Sigmoid colon (tissue), 4 donors: Measurements from ENCODE around the gene FITM1.

Experiments used
- EP300 ChIP-seq, 4 donors: sonication (generic); formaldehyde crosslinking; IDR thresholded peaks; one replicate each; pipeline ENCODE4 v1.6.1; 2017; ENCODE audit warnings: antibody characterized with exemption in 4 of 4
- POLR2A ChIP-seq, 2 donors: fragments of 450-650 bp; IDR thresholded peaks; one replicate each; pipeline ENCODE4 v1.6.1; 2016; ENCODE audit warnings: antibody characterized with exemption in 2 of 2, mild to moderate bottlenecking in 2 of 2, moderate library complexity in 2 of 2
- TF ChIP-seq, protein P1 (sequence below), 4 experiments: fragments of 450-650 bp in 3 of 4; fragments of 200-600 bp in 1 of 4; IDR thresholded peaks; one replicate each; pipeline ENCODE4 v1.5.1; 2016 to 2019; ENCODE audit warnings: antibody characterized with exemption in 4 of 4, mild to moderate bottlenecking in 3 of 4, moderate library complexity in 2 of 4

DNA sequence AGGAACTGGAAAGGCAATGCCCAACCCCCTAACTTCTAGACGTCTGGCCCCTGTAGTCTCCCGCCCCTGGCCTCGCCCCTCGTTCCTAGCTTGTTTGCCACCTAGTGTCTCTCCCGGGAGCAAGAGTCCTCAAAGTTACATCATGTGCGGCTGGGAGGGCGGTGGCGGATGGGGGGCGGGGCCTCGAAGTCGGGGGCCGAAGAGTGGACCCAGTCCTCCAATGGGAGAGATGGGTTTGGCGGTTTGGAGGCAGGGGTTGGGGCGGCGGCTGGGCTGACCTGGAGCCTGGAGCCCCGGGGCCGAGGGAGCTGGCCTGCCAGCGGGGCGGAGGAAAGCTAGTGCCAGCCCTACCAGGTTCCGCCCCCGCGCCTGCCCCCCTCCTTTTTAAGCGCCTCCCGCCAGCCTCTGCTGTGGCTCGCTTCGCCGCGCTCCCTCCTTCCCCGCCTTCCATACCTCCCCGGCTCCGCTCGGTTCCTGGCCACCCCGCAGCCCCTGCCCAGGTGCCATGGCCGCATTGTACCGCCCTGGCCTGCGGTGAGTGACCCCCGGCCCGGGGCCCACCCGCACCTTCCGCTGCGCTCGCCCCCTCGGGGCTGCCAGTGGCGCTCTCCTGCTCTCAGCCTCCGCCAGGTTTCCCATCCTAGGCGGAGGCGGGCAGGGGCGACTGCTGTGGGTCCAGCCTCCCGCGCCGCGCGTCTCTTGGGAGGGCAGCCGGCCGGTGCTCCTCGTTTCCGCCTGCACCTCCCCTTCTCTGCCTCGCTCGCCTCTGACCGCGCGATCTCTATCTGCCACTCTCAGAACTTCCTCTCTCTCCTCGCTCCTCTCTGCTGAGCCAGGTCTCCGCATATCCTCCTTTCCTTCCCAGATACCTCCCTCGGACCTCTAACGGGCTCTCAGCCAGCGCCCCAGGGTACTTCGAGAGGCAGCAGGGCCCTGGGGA lies 36.3 kb upstream of the FITM1 start, which contains the start of gene PCK2:
- TF ChIP-seq EP300 (IDR thresholded peaks at IDR 0.05) (no peak), POLR2A (IDR thresholded peaks at IDR 0.05) (peak in 1 of 2 donors; percentile 81)
- TF ChIP-seq, protein P1, sequence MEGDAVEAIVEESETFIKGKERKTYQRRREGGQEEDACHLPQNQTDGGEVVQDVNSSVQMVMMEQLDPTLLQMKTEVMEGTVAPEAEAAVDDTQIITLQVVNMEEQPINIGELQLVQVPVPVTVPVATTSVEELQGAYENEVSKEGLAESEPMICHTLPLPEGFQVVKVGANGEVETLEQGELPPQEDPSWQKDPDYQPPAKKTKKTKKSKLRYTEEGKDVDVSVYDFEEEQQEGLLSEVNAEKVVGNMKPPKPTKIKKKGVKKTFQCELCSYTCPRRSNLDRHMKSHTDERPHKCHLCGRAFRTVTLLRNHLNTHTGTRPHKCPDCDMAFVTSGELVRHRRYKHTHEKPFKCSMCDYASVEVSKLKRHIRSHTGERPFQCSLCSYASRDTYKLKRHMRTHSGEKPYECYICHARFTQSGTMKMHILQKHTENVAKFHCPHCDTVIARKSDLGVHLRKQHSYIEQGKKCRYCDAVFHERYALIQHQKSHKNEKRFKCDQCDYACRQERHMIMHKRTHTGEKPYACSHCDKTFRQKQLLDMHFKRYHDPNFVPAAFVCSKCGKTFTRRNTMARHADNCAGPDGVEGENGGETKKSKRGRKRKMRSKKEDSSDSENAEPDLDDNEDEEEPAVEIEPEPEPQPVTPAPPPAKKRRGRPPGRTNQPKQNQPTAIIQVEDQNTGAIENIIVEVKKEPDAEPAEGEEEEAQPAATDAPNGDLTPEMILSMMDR (IDR thresholded peaks at IDR 0.05): peak in 2 of 4 experiments; percentile 15 to 16
